ENCODE results near the gene KIAA0513.
"Not testable (repeated sequence)": the region's sequence is repeated elsewhere in the genome, so short reads cannot be mapped to it uniquely, and the experiment has no call there.

Gene KIAA0513

GRCh38 chr16:85113168-85113733 lies 85.7 kb downstream of the KIAA0513 start:
- DNase-seq (ENCODE audit: low spot score), result no peak

- DNase-seq (ENCODE audit: low spot score), result no peak
Observed at GRCh38 chr16:85113913-85114312, 86.3 kb downstream of the KIAA0513 start.

GRCh38 chr16:85114909-85115567 lies 87.4 kb downstream of the KIAA0513 start:
- peak; percentile 91 for DNase-seq (ENCODE audit: low spot score)

GRCh38 chr16:85117418-85117817 lies 89.8 kb downstream of the KIAA0513 start:
- DNase-seq (ENCODE audit: low spot score), result no peak

GRCh38 chr16:85120006-85120340 lies 92.4 kb downstream of the KIAA0513 start:
- DNase-seq (ENCODE audit: low spot score), result no peak

GRCh38 chr16:85123441-85123840 lies 95.8 kb downstream of the KIAA0513 start:
- not testable (repeated sequence) for DNase-seq (ENCODE audit: low spot score)

- no peak for DNase-seq (ENCODE audit: low spot score)
Observed at GRCh38 chr16:85123891-85124635, 96.5 kb downstream of the KIAA0513 start.

- no peak for DNase-seq (ENCODE audit: low spot score)
Observed at GRCh38 chr16:85124636-85125346, 97.2 kb downstream of the KIAA0513 start.

- no peak for DNase-seq (ENCODE audit: low spot score)
Observed at GRCh38 chr16:85125570-85126393, 98.2 kb downstream of the KIAA0513 start.

- DNase-seq (ENCODE audit: low spot score), result no peak
Observed at GRCh38 chr16:85126394-85126704, 98.8 kb downstream of the KIAA0513 start.

- peak; percentile 86 for DNase-seq (ENCODE audit: low spot score)
Observed at GRCh38 chr16:85126705-85127378, 99.2 kb downstream of the KIAA0513 start.

- DNase-seq (ENCODE audit: low spot score), result no peak
Observed at GRCh38 chr16:85127379-85127723, 99.8 kb downstream of the KIAA0513 start.

GRCh38 chr16:85128079-85128837 lies 100.7 kb downstream of the KIAA0513 start:
- no peak for DNase-seq (ENCODE audit: low spot score)

- DNase-seq (ENCODE audit: low spot score), result no peak
Observed at GRCh38 chr16:85129876-85130704, 102.5 kb downstream of the KIAA0513 start.

- DNase-seq (ENCODE audit: low spot score), result no peak
Observed at GRCh38 chr16:85130705-85131028, 103.1 kb downstream of the KIAA0513 start.

- DNase-seq (ENCODE audit: low spot score), result no peak
Observed at GRCh38 chr16:85132456-85133289, 105.1 kb downstream of the KIAA0513 start.

- DNase-seq (ENCODE audit: low spot score), result no peak
Observed at GRCh38 chr16:85133290-85133599, 105.7 kb downstream of the KIAA0513 start.

GRCh38 chr16:85134076-85134788 lies 106.6 kb downstream of the KIAA0513 start:
- DNase-seq (ENCODE audit: low spot score), result no peak

GRCh38 chr16:85134789-85135142 lies 107.2 kb downstream of the KIAA0513 start:
- DNase-seq (ENCODE audit: low spot score), result no peak

Measured in left forelimb (tissue), 1 donor.